Common myeloid progenitor, CD34-positive (primary cell): ENCODE measurements around the gene FSIP1.

ENCODE experiments used
- CTCF ChIA-PET: fragments of 350-600 bp; sonication (Branson Sonifier 250); formaldehyde crosslinking; loops from one replicate; lab custom pipeline; 2021; ENCODE audit warnings: antibody characterized with exemption; lab: Charles Lee
- POLR2A ChIA-PET: fragments of 350-600 bp; sonication (Branson Sonifier 250); formaldehyde crosslinking; loops from one replicate; lab custom pipeline; 2021; ENCODE audit warnings: antibody characterized with exemption; lab: Charles Lee
- DNase-seq, 3 donors: peaks; one replicate each; pipeline versions ENCODE4 v3.0.0 to v3.0.0-alpha.2; 2013
- H3K27ac ChIP-seq, 2 experiments: 1 replicate in 1 of 2; 2 replicates in 1 of 2; pipeline ENCODE4 v1.7.0; 2013; ENCODE audit warnings: inconsistent platforms in 2 of 2, low read length in 2 of 2, mild to moderate bottlenecking in 2 of 2, low read depth in 1 of 2, moderate library complexity in 1 of 2; ENCODE audit not compliant: severe bottlenecking in 2 of 2, insufficient read depth in 1 of 2, poor library complexity in 1 of 2
- H3K27me3 ChIP-seq, 5 experiments: replicated peaks in 2 of 5; 1 replicate in 3 of 5; 2 replicates in 2 of 5; pipeline versions ENCODE4 v1.6.1 to v1.7.0; 2013; ENCODE audit warnings: low read length in 4 of 5, mild to moderate bottlenecking in 2 of 5, moderate library complexity in 2 of 5, inconsistent platforms in 1 of 5; ENCODE audit not compliant: insufficient read depth in 5 of 5, control insufficient read depth in 4 of 5
- H3K36me3 ChIP-seq, 4 experiments: 1 replicate in 2 of 4; 2 replicates in 2 of 4; pipeline versions ENCODE4 v1.6.1 to v1.7.0; 2013; ENCODE audit warnings: low read length in 3 of 4, control low read depth in 1 of 4, mild to moderate bottlenecking in 1 of 4; ENCODE audit not compliant: control insufficient read depth in 4 of 4, insufficient read depth in 4 of 4
- H3K4me1 ChIP-seq, 4 experiments: 1 replicate in 3 of 4; 2 replicates in 1 of 4; pipeline versions ENCODE4 v1.6.1 to v1.7.1; 2013; ENCODE audit warnings: low read length in 3 of 4, mild to moderate bottlenecking in 3 of 4, control low read depth in 1 of 4, inconsistent platforms in 1 of 4, moderate library complexity in 1 of 4; ENCODE audit not compliant: control insufficient read depth in 4 of 4, insufficient read depth in 4 of 4; ENCODE audit errors: control extremely low read depth in 1 of 4
- H3K4me3 ChIP-seq, 7 experiments: 1 replicate in 4 of 7; 2 replicates in 3 of 7; pipeline versions ENCODE4 v1.5.1 to v1.7.0; 2013; ENCODE audit warnings: mild to moderate bottlenecking in 7 of 7, low read length in 6 of 7, moderate library complexity in 6 of 7, inconsistent platforms in 2 of 7, low read depth in 2 of 7, control low read depth in 1 of 7; ENCODE audit not compliant: insufficient read depth in 4 of 7, control insufficient read depth in 1 of 7; ENCODE audit errors: extremely low read depth in 1 of 7
- H3K9me3 ChIP-seq, 5 experiments: 1 replicate in 4 of 5; 2 replicates in 1 of 5; pipeline versions ENCODE4 v1.6.1 to v1.7.1; 2013; ENCODE audit warnings: low read length in 4 of 5, mild to moderate bottlenecking in 2 of 5, inconsistent platforms in 1 of 5, low read depth in 1 of 5, moderate library complexity in 1 of 5; ENCODE audit not compliant: control insufficient read depth in 4 of 5, insufficient read depth in 2 of 5; ENCODE audit errors: control extremely low read depth in 1 of 5
- WGBS: methylation state at CpG from one replicate; pipeline ENCODE4 v1.1.5; 2013; ENCODE audit not compliant: insufficient coverage; 5-methylcytosine and 5-hydroxymethylcytosine counted together

FSIP1 gene

GRCh38 chr15:39774688-39775267, 7.9 kb downstream of the FSIP1 start:
- no peaks in the 10 kb centered on the region for H3K36me3 ChIP-seq
- DNase-seq, result peak; percentile 65 to 97 (median 93)
- 0% methylated on average over 3 of the region's 3 CpGs for WGBS
- H3K9me3 ChIP-seq, result no peaks in the 10 kb centered on the region
- CTCF ChIA-PET, result interaction anchor here (1.8 to 3.9 kb wide), 2 partner anchors 14 to 18 kb away, joined by 5 to 20 read pairs; no protein-coding TSS in a partner anchor
- POLR2A ChIA-PET, result interaction anchor here (0.7 kb wide), 1 partner anchor 314 kb away, joined by 3 read pairs; no protein-coding TSS in a partner anchor
- peaks cover 19 to 63% (median 32%) of the 10 kb centered on the region in 4 experiments for H3K4me1 ChIP-seq
- no peaks in the 10 kb centered on the region for H3K27me3 ChIP-seq
- peak overlapping the region in 4 of 7 experiments; percentile 33 to 50 (median 42) for H3K4me3 ChIP-seq
- peak overlapping the region in 1 of 2 experiments; percentile 25 for H3K27ac ChIP-seq

GRCh38 chr15:39770748-39771689, 11.6 kb downstream of the FSIP1 start:
- WGBS, result 49% methylated on average over 3 of the region's 8 CpGs
- H3K4me1 ChIP-seq, result peaks cover 5 to 30% (median 15%) of the 10 kb centered on the region in 4 experiments
- peak overlapping the region; percentile 2 to 46 for H3K27ac ChIP-seq
- ChIA-PET POLR2A (no interaction called here), CTCF (interaction anchor here (3.9 kb wide), 1 partner anchor 14 kb away, joined by 20 read pairs; no protein-coding TSS in a partner anchor)
- peak in 1 of 3 donors; percentile 40 for DNase-seq
- peak overlapping the region in 1 of 7 experiments; percentile 46 for H3K4me3 ChIP-seq
- H3K27me3 ChIP-seq, result no peaks in the 10 kb centered on the region
- H3K9me3 ChIP-seq, result no peaks in the 10 kb centered on the region
- no peaks in the 10 kb centered on the region for H3K36me3 ChIP-seq

DNA sequence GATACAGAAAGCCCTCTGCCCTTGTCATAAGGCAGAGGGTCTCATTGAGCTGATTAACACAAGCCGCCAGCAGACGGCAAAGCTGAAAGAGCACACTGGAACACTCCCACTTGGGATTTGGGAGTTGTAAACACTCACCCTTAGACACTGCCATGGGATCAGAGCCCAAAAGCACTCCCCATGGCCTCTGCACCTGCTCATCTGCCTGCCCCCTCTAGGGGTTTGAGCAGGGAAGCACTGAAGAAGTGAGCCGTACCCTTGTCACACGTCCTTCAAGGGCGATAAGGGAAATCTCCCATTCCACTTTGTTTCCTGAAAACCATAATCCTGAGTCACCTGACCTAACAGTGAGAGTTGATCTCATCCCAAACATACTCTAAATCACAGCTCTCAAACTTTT, 14.7 kb downstream of the FSIP1 start:
- POLR2A ChIA-PET, result no interaction called here
- H3K9me3 ChIP-seq, result no peaks in the 10 kb centered on the region
- no peaks in the 10 kb centered on the region for H3K36me3 ChIP-seq
- WGBS, result 93% methylated on average over 5 of the region's 5 CpGs
- DNase-seq, result no peak
- peaks cover 0 to 12% (median 0%) of the 10 kb centered on the region in 4 experiments for H3K4me1 ChIP-seq
- no peaks in the 10 kb centered on the region for H3K27me3 ChIP-seq
- no peak overlapping the region for H3K4me3 ChIP-seq
- CTCF ChIA-PET, result interaction anchor here (1.5 to 3.6 kb wide), 2 partner anchors 10 to 82 kb away, joined by 4 to 24 read pairs; no protein-coding TSS in a partner anchor
- H3K27ac ChIP-seq, result no peak overlapping the region

DNA sequence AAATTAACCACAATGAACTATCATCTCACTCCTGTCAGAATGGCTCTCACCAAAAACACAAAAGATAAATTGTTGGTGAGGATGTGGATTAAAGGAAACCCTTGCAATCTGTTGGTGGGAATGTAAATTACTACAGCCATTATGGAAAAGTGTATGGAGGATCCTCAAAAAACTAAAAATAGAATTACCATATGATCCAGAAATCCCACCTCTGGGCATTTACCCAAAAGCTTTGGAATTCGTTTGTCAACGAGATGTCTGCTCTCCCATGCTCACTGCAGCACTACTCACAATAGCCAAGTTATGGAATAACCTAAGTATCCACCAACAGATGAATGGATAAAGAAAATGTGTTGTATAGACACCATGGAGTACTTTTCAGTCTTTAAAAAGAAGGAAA, 21.6 kb downstream of the FSIP1 start:
- H3K4me3 ChIP-seq, result no peak overlapping the region
- H3K27me3 ChIP-seq, result no peaks in the 10 kb centered on the region
- no peaks in the 10 kb centered on the region for H3K9me3 ChIP-seq
- no CpG with 5 or more reads among the region's 2 CpGs for WGBS
- ChIA-PET POLR2A (interaction anchor here (0.7 kb wide), 1 partner anchor 22 kb away, joined by 3 read pairs; the partner anchor contains the start of gene FSIP1), CTCF (interaction anchor here (1.1 kb wide), 1 partner anchor 175 kb away, joined by 4 read pairs; no protein-coding TSS in a partner anchor)
- H3K4me1 ChIP-seq, result no peaks in the 10 kb centered on the region
- no peak overlapping the region for H3K27ac ChIP-seq
- no peaks in the 10 kb centered on the region for H3K36me3 ChIP-seq
- no peak for DNase-seq

DNA sequence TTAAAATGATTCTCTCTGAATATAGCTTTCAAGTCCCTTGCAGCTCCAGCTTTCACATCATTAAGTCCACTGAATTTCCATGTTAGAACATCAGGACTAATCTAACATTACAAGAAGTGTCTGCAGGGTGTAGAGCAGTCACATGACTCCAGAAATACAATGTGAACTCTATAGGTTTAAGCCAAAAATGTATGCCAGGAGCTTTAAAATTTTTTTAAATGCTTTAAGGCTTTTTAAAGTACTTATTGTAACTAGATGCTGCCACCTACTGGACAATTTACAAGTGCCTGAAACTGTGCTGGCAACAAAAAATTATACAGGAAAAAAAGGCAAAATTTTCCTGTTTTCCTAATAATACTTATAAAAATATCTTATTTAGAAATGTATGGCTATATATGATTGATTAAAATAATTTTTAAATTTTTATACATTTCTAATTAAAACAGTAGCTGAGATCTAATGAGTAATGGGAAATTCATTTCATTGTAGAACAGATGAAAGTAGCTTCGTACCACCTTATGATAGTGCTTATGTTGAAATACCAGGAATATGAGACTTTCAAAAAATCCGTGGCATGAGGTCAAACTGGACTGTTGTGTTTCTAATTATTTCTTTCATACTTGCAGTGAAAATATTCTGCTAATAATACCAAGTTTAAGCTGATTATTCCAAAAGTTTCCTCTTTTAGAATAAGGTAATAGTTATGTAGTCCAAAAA, 25.7 kb downstream of the FSIP1 start:
- Histone ChIP-seq H3K36me3 (no peaks in the 10 kb centered on the region), H3K27ac (no peak overlapping the region), H3K4me1 (no peaks in the 10 kb centered on the region), H3K9me3 (peaks cover 0 to 2% (median 0%) of the 10 kb centered on the region in 5 experiments), H3K27me3 (no peaks in the 10 kb centered on the region), H3K4me3 (no peak overlapping the region)
- ChIA-PET POLR2A (interaction anchor here (0.6 kb wide), 1 partner anchor 71 kb away, joined by 3 read pairs; no protein-coding TSS in a partner anchor), CTCF (interaction anchor here (0.7 to 5.3 kb wide), 34 partner anchors 8 to 1331 kb away, joined by 3 to 61 read pairs (median 4); no protein-coding TSS in a partner anchor)
- no CpG with 5 or more reads among the region's 2 CpGs for WGBS
- DNase-seq, result peak; percentile 60 to 76 (median 72)

DNA sequence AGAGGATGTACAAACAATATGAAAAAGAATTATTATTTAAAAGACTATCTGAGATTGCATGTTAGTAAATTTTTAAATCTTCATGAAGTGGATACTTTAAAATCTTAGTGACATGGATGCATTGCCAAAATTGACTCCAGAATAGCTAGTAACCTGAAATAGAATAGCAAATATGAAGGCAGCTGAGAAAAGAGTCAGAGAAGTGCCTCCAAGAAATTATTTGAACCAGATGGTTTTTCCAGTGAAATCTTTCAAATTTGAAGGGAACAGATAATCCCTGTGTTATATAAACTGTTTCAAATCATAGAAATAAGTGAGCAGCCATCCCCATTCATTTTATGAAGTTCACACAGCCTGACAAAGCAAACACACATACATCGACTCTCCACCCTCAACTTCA, 29.6 kb downstream of the FSIP1 start:
- ChIA-PET CTCF (no interaction called here), POLR2A (no interaction called here)
- no peaks in the 10 kb centered on the region for H3K27me3 ChIP-seq
- no peaks in the 10 kb centered on the region for H3K4me1 ChIP-seq
- H3K9me3 ChIP-seq, result peaks cover 0 to 2% (median 0%) of the 10 kb centered on the region in 5 experiments
- no peak for DNase-seq
- no CpG with 5 or more reads among the region's 1 CpG for WGBS
- H3K27ac ChIP-seq, result no peak overlapping the region
- no peak overlapping the region for H3K4me3 ChIP-seq
- H3K36me3 ChIP-seq, result no peaks in the 10 kb centered on the region
